ENCODE data around the gene RFK. TPM values are rescaled to one million over a fixed set of nuclear protein-coding genes. Genes with fewer than 3 reads are reported as not detected.

The RFK gene
- total and polyA plus RNA-seq, 2 of the 13 experiments (the other 11 are each of a cell fraction or from before 2014, with no cell fraction given): 18.2 to 37.2 TPM

GRCh38 chr9:76412638-76413037, 18.4 kb upstream of the RFK start:
- intact Hi-C loops (cut with micrococcal nuclease; ENCODE audit: unreplicated experiment) (loop anchor here (1.0 kb wide), 1 partner anchor 16 kb away; no protein-coding TSS in a partner anchor), in situ Hi-C loops (cut with HindIII; ENCODE audit: extremely low pct_ligation_motif_present, low pct_unique_long_range_greater_than_20kb) (no loop called here)
- Histone ChIP-seq H3K36me3 (replicated peaks in 1 of 2; ENCODE audit: control insufficient read depth in 1 of 2, insufficient read depth in 2 of 2, low read length in 2 of 2) (no peaks in the 10 kb centered on the region), H3K9me3 (ENCODE audit: low read length) (no peaks in the 10 kb centered on the region), H3K4me2 (ENCODE audit: low read depth, low read length) (no peak overlapping the region), H2AFZ (ENCODE audit: low read length) (no peak overlapping the region), H3K27me3 (ENCODE audit: control insufficient read depth in 1 of 2, insufficient read depth in 2 of 2, low read length in 2 of 2) (no peaks in the 10 kb centered on the region), H3K9ac (ENCODE audit: insufficient read depth, low read depth, low read length) (no peak overlapping the region), H3K4me3 (replicated peaks in 1 of 3; ENCODE audit: insufficient read depth in 1 of 3, low read depth in 2 of 3, low read length in 3 of 3) (no peak overlapping the region), H4K20me1 (ENCODE audit: insufficient read depth, low read length) (no peaks in the 10 kb centered on the region), H3K27ac (ENCODE audit: extremely low read length, insufficient read depth, low read length) (no peak overlapping the region), H3K79me2 (ENCODE audit: insufficient read depth, low read length) (no peaks in the 10 kb centered on the region), H3K4me1 (ENCODE audit: insufficient read depth, low read length) (peaks cover 21% of the 10 kb centered on the region)
- CTCF ChIA-PET (ENCODE audit: low intra/inter-chr PET ratio, low total read pairs): no interaction called here
- DNase-seq (ENCODE audit: low spot score) (no peak), ATAC-seq (no peak), FAIRE-seq (no peak)
- POLR2A ChIA-PET: no interaction called here
- TF ChIP-seq ZZZ3 (CRISPR knock-in tag; IDR thresholded peaks at IDR 0.05; ENCODE audit: borderline replicate concordance) (no peak), ZNF546 (CRISPR knock-in tag; conservative IDR thresholded peaks at IDR 0.05) (no peak), ZSCAN25 (CRISPR knock-in tag; IDR thresholded peaks at IDR 0.05) (no peak), ZNF839 (CRISPR knock-in tag; IDR thresholded peaks at IDR 0.05; ENCODE audit: borderline replicate concordance) (no peak)
- BruUV-seq (replicated peaks): no TSS peak
- 63% methylated on average over 2 of the region's 2 CpGs for WGBS (ENCODE audit: low lambda C conversion rate)

GRCh38 chr9:76405868-76406267, 11.6 kb upstream of the RFK start:
- no peak overlapping the region for H3K27ac ChIP-seq (ENCODE audit: extremely low read length, insufficient read depth, low read length)
- no peaks in the 10 kb centered on the region for H3K36me3 ChIP-seq (replicated peaks in 1 of 2; ENCODE audit: control insufficient read depth in 1 of 2, insufficient read depth in 2 of 2, low read length in 2 of 2)
- in situ Hi-C loops (cut with HindIII; ENCODE audit: extremely low pct_ligation_motif_present, low pct_unique_long_range_greater_than_20kb): no loop called here
- H4K20me1 ChIP-seq (ENCODE audit: insufficient read depth, low read length): no peaks in the 10 kb centered on the region
- FAIRE-seq (no peak), DNase-seq (ENCODE audit: low spot score) (no peak), ATAC-seq (no peak)
- no peaks in the 10 kb centered on the region for H3K79me2 ChIP-seq (ENCODE audit: insufficient read depth, low read length)
- no peak overlapping the region for H3K9ac ChIP-seq (ENCODE audit: insufficient read depth, low read depth, low read length)
- H2AFZ ChIP-seq (ENCODE audit: low read length): no peak overlapping the region
- no peaks in the 10 kb centered on the region for H3K9me3 ChIP-seq (ENCODE audit: low read length)
- ChIA-PET CTCF (ENCODE audit: low intra/inter-chr PET ratio, low total read pairs) (no interaction called here), POLR2A (interaction anchor here (2.5 kb wide), 1 partner anchor 12 kb away, joined by 15 read pairs; the partner anchor contains the start of gene RFK)
- TF ChIP-seq ZNF280D (CRISPR knock-in tag; IDR thresholded peaks at IDR 0.05): no peak
- no peak for TF ChIP-seq ZNF343 (CRISPR knock-in tag; IDR thresholded peaks at IDR 0.05)
- TF ChIP-seq SOX5 (CRISPR knock-in tag; IDR thresholded peaks at IDR 0.05; ENCODE audit: borderline replicate concordance): no peak
- no peak for TF ChIP-seq BORCS8-MEF2B (CRISPR knock-in tag; IDR thresholded peaks at IDR 0.05)
- TF ChIP-seq NFIC (IDR thresholded peaks at IDR 0.05; ENCODE audit: low read length): no peak
- no peak for TF ChIP-seq ZNF768 (CRISPR knock-in tag; IDR thresholded peaks at IDR 0.05)
- no peak for TF ChIP-seq MTA3 (CRISPR knock-in tag; IDR thresholded peaks at IDR 0.05)
- TF ChIP-seq ZNF251 (CRISPR knock-in tag; IDR thresholded peaks at IDR 0.05): no peak
- TF ChIP-seq HDAC2 (CRISPR knock-in tag; IDR thresholded peaks at IDR 0.05): no peak
- TF ChIP-seq BRCA1 (CRISPR knock-in tag; IDR thresholded peaks at IDR 0.05): no peak
- TF ChIP-seq ZNF30 (CRISPR knock-in tag; IDR thresholded peaks at IDR 0.05): no peak
- TF ChIP-seq DNMT1 (CRISPR knock-in tag; IDR thresholded peaks at IDR 0.05): no peak
- no peak for TF ChIP-seq ZNF383 (CRISPR knock-in tag; IDR thresholded peaks at IDR 0.05; ENCODE audit: borderline replicate concordance)
- TF ChIP-seq SMAD3 (CRISPR knock-in tag; IDR thresholded peaks at IDR 0.05): no peak
- intact Hi-C loops (cut with micrococcal nuclease; ENCODE audit: unreplicated experiment): no loop called here
- H3K4me2 ChIP-seq (ENCODE audit: low read depth, low read length): no peak overlapping the region
- no peak overlapping the region for H3K4me3 ChIP-seq (replicated peaks in 1 of 3; ENCODE audit: insufficient read depth in 1 of 3, low read depth in 2 of 3, low read length in 3 of 3)
- H3K4me1 ChIP-seq (ENCODE audit: insufficient read depth, low read length): peaks cover 41% of the 10 kb centered on the region
- no peaks in the 10 kb centered on the region for H3K27me3 ChIP-seq (ENCODE audit: control insufficient read depth in 1 of 2, insufficient read depth in 2 of 2, low read length in 2 of 2)
- BruUV-seq (replicated peaks): no TSS peak

Measured in HepG2 (cell line).